Neuronal stem cell (in vitro differentiated cells): ENCODE data around the gene SYT7.

ENCODE experiments used
- DNase-seq: peaks from one replicate; pipeline ENCODE4 v3.0.0-alpha.2; 2013; ENCODE audit warnings: low spot score
- H2AFZ ChIP-seq: one replicate; pipeline ENCODE4 v1.6.1; 2013; ENCODE audit warnings: mild to moderate bottlenecking, low read length, inconsistent platforms
- H2AK5ac ChIP-seq: 2 replicates; pipeline ENCODE4 v1.6.1; 2013; ENCODE audit warnings: low read depth, mild to moderate bottlenecking, inconsistent platforms, low read length, moderate library complexity, mixed read lengths
- H2BK120ac ChIP-seq: 2 replicates; pipeline ENCODE4 v1.6.1; 2013; ENCODE audit warnings: low read depth, mild to moderate bottlenecking, inconsistent platforms, low read length, moderate library complexity, mixed read lengths
- H2BK12ac ChIP-seq: one replicate; pipeline ENCODE4 v1.6.1; 2013; ENCODE audit warnings: low read length, inconsistent platforms
- H2BK15ac ChIP-seq: 2 replicates; pipeline ENCODE4 v1.6.1; 2013; ENCODE audit warnings: mild to moderate bottlenecking, low read length, inconsistent platforms, mixed read lengths
- H2BK5ac ChIP-seq: one replicate; pipeline ENCODE4 v1.6.1; 2013; ENCODE audit warnings: inconsistent platforms, mild to moderate bottlenecking, low read length, moderate library complexity
- H3K14ac ChIP-seq: one replicate; pipeline ENCODE4 v1.6.1; 2013; ENCODE audit warnings: low read length, inconsistent platforms
- H3K18ac ChIP-seq: 2 replicates; pipeline ENCODE4 v1.6.1; 2013; ENCODE audit warnings: low read length, inconsistent platforms
- H3K23ac ChIP-seq: 2 replicates; pipeline ENCODE4 v1.6.1; 2013; ENCODE audit warnings: low read depth, mild to moderate bottlenecking, mixed read lengths, low read length, inconsistent platforms; ENCODE audit not compliant: poor library complexity
- H3K27ac ChIP-seq: replicated peaks from 3 replicates; pipeline ENCODE4 v1.5.1; 2013; ENCODE audit warnings: low read length, inconsistent platforms
- H3K27me3 ChIP-seq, 3 experiments: 2 replicates each; pipeline ENCODE4 v1.6.1; 2013; ENCODE audit warnings: low read length in 3 of 3, mild to moderate bottlenecking in 2 of 3, inconsistent platforms in 1 of 3, low read depth in 1 of 3, mixed read lengths in 1 of 3, moderate library complexity in 1 of 3; ENCODE audit not compliant: control insufficient read depth in 3 of 3, insufficient read depth in 3 of 3
- H3K36me3 ChIP-seq, 2 donors: replicated peaks in 1 of 2; 2 replicates each; pipeline ENCODE4 v1.6.1; 2013; ENCODE audit warnings: low read length in 2 of 2; ENCODE audit not compliant: control insufficient read depth in 2 of 2, insufficient read depth in 2 of 2
- H3K4ac ChIP-seq: 2 replicates; pipeline ENCODE4 v1.6.1; 2013; ENCODE audit warnings: inconsistent platforms, mild to moderate bottlenecking, low read length, moderate library complexity
- H3K4me1 ChIP-seq, 2 donors: 1 replicate in 1 of 2; 2 replicates in 1 of 2; pipeline ENCODE4 v1.6.1; 2013; ENCODE audit warnings: low read length in 2 of 2, low read depth in 1 of 2; ENCODE audit not compliant: control insufficient read depth in 2 of 2, insufficient read depth in 1 of 2
- H3K4me2 ChIP-seq: one replicate; pipeline ENCODE4 v1.6.1; 2013; ENCODE audit warnings: mild to moderate bottlenecking, low read length, inconsistent platforms; ENCODE audit not compliant: insufficient read depth, poor library complexity, severe bottlenecking
- H3K4me3 ChIP-seq, 2 donors: 2 replicates each; pipeline ENCODE4 v1.5.1; 2013; ENCODE audit warnings: low read length in 2 of 2, mild to moderate bottlenecking in 2 of 2, inconsistent platforms in 1 of 2, moderate library complexity in 1 of 2
- H3K79me1 ChIP-seq: one replicate; pipeline ENCODE4 v1.6.1; 2013; ENCODE audit warnings: low read depth, mild to moderate bottlenecking, inconsistent platforms, low read length, moderate library complexity
- H3K9ac ChIP-seq: one replicate; pipeline ENCODE4 v1.6.1; 2013; ENCODE audit warnings: mild to moderate bottlenecking, low read depth, low read length, inconsistent platforms; ENCODE audit not compliant: poor library complexity
- H3K9me3 ChIP-seq, 2 donors: replicated peaks in 1 of 2; 2 replicates each; pipeline versions ENCODE3 to v1.6.1; 2013; ENCODE audit warnings: low read length in 2 of 2, mild to moderate bottlenecking in 2 of 2, inconsistent platforms in 1 of 2, low read depth in 1 of 2, mixed read lengths in 1 of 2, moderate library complexity in 1 of 2; ENCODE audit not compliant: control insufficient read depth in 2 of 2, insufficient read depth in 1 of 2
- H4K8ac ChIP-seq: one replicate; pipeline ENCODE4 v1.6.1; 2013; ENCODE audit warnings: low read depth, mild to moderate bottlenecking, inconsistent platforms, low read length, moderate library complexity
- H4K91ac ChIP-seq: one replicate; pipeline ENCODE4 v1.6.1; 2013; ENCODE audit warnings: low read length, low read depth, mild to moderate bottlenecking, inconsistent platforms; ENCODE audit not compliant: poor library complexity
- WGBS, 2 donors: extraction: QIAGEN DNeasy Blood & Tissue Kit; methylation state at CpG; one replicate each; pipeline ENCODE4 v1.1.7; 2013; ENCODE audit warnings: missing lambda C conversion rate in 2 of 2, mixed read lengths in 1 of 2; ENCODE audit not compliant: insufficient read length in 2 of 2, insufficient replicate concordance in 1 of 2; ENCODE audit errors: extremely low coverage in 2 of 2; 5-methylcytosine and 5-hydroxymethylcytosine counted together

Gene SYT7

GRCh38 chr11:61491736-61492395 is 89.0 kb downstream of the SYT7 start:
- Histone ChIP-seq H3K9me3 (no peaks in the 10 kb centered on the region), H3K14ac (no peak overlapping the region), H3K23ac (no peak overlapping the region), H2BK120ac (no peak overlapping the region), H2BK5ac (no peak overlapping the region), H3K79me1 (no peaks in the 10 kb centered on the region), H2BK12ac (peak overlapping the region; percentile 63), H3K27me3 (no peaks in the 10 kb centered on the region), H4K91ac (no peak overlapping the region), H3K4me1 (peaks cover 22 to 34% of the 10 kb centered on the region in 2 donors), H3K36me3 (no peaks in the 10 kb centered on the region), H3K18ac (no peak overlapping the region), H3K9ac (no peak overlapping the region), H2AK5ac (peak overlapping the region; percentile 29), H2BK15ac (peak overlapping the region; percentile 37), H3K4ac (no peak overlapping the region), H2AFZ (no peak overlapping the region), H3K4me2 (no peak overlapping the region), H4K8ac (no peak overlapping the region), H3K27ac (no peak overlapping the region), H3K4me3 (no peak overlapping the region)
- no CpG with 5 or more reads among the region's 12 CpGs for WGBS, 2 donors
- DNase-seq: no peak

DNA sequence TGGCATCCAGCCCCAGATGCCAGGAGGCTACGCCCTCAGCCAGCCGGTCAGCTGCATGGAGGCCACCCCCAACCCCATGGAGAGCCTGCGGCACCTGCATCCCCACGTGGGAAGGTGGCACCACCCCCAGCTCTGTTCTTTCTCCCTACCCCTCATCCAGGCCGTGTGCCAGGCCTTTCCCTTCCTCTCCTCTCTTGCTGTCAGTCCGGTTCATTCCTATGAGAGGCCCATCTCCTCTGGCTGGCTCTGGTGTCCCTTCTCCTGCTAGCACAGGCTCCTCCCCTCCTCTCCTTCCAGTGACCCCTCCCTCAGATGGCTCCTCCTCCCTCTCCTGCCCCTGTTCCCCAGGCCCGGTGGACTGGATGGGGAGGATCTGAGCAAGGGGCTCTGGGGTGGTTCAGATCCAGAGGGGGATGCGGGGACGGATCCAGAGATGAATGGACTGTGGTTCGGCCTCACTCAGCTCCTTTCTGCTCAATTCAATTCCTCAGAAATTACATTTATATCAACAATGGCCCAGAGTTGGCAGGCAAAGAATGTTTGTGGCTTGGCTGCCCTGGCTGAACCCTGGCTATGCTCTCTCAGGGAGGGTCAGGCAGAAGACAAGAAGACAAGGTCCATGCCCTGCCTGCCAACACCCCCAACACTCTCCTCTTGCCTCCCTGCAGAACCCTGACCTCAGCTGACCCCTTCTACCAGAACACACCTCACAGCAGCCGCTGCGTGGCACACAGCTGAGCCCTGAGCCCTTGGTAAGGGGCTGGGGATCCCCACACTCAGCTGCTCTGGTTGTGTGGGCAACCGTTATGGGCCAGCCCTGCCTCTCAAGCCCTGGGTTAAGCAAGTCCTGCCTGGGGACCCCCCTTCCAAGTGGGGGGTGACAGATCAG is 90.8 kb downstream of the SYT7 start:
- no peak overlapping the region for H2BK5ac ChIP-seq
- no peak overlapping the region for H3K4me3 ChIP-seq
- H2BK12ac ChIP-seq: peak overlapping the region; percentile 50
- no peak overlapping the region for H3K27ac ChIP-seq
- peak overlapping the region; percentile 87 for H2AK5ac ChIP-seq
- H4K91ac ChIP-seq: no peak overlapping the region
- H2BK15ac ChIP-seq: peak overlapping the region; percentile 78
- no peak overlapping the region for H3K4me2 ChIP-seq
- H3K36me3 ChIP-seq: no peaks in the 10 kb centered on the region
- H3K4ac ChIP-seq: no peak overlapping the region
- H3K23ac ChIP-seq: peak overlapping the region; percentile 95
- no peaks in the 10 kb centered on the region for H3K9me3 ChIP-seq
- peak overlapping the region; percentile 82 for H3K18ac ChIP-seq
- peak overlapping the region; percentile 32 for H2AFZ ChIP-seq
- no CpG with 5 or more reads among the region's 13 CpGs for whole genome bisulfite sequencing, 2 donors
- H4K8ac ChIP-seq: no peak overlapping the region
- peak overlapping the region; percentile 83 for H3K14ac ChIP-seq
- no peak overlapping the region for H2BK120ac ChIP-seq
- peaks cover 22 to 34% of the 10 kb centered on the region in 2 donors for H3K4me1 ChIP-seq
- DNase-seq: no peak
- no peaks in the 10 kb centered on the region for H3K27me3 ChIP-seq
- H3K79me1 ChIP-seq: no peaks in the 10 kb centered on the region
- peak overlapping the region; percentile 22 for H3K9ac ChIP-seq

GRCh38 chr11:61488651-61489291 is 92.1 kb downstream of the SYT7 start:
- H2AK5ac ChIP-seq: peak overlapping the region; percentile 86
- H3K23ac ChIP-seq: no peak overlapping the region
- H3K79me1 ChIP-seq: no peaks in the 10 kb centered on the region
- no peak overlapping the region for H2BK120ac ChIP-seq
- H3K14ac ChIP-seq: peak overlapping the region; percentile 25
- peaks cover 22 to 31% of the 10 kb centered on the region in 2 donors for H3K4me1 ChIP-seq
- no peak overlapping the region for H2BK5ac ChIP-seq
- no peaks in the 10 kb centered on the region for H3K36me3 ChIP-seq
- H4K91ac ChIP-seq: no peak overlapping the region
- no CpG with 5 or more reads among the region's 19 CpGs for WGBS, 2 donors
- H2AFZ ChIP-seq: peak overlapping the region; percentile 85
- H3K9ac ChIP-seq: peak overlapping the region; percentile 81
- no peak overlapping the region for H2BK12ac ChIP-seq
- peak overlapping the region; percentile 30 for H3K27ac ChIP-seq
- no peaks in the 10 kb centered on the region for H3K9me3 ChIP-seq
- no peak overlapping the region for H4K8ac ChIP-seq
- H2BK15ac ChIP-seq: no peak overlapping the region
- DNase-seq: no peak
- no peak overlapping the region for H3K4me3 ChIP-seq
- H3K18ac ChIP-seq: peak overlapping the region; percentile 86
- no peaks in the 10 kb centered on the region for H3K27me3 ChIP-seq
- peak overlapping the region; percentile 34 for H3K4me2 ChIP-seq
- no peak overlapping the region for H3K4ac ChIP-seq
